Measurements from ENCODE around the gene GALR2.

DNA sequence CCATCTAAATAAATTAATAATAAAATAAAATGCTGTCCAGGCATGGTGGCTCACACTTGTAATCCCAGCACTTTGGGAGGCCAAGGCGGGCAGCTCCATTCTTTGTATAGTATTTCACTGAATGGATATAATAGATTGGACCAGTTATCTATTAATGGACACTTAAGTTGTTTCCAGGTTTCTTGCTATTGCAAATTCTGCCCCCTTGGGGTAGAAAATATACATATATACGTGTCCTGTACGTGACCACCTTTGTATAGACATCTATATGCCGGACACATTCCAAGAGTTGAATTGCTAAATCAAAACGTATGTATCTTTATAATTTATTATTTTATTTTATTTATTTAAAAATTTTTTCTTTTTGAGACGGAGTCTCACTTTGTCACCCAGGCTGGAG is 32.9 kb downstream of the GALR2 start:
- TF ChIP-seq CTCF (IDR thresholded peaks at IDR 0.05), result no peak
- TF ChIP-seq REST (IDR thresholded peaks at IDR 0.05; ENCODE audit: insufficient read depth in 1 of 2, low read depth in 2 of 2, low read length in 1 of 2), result no peak
- no peak for TF ChIP-seq TCF7L2 (IDR thresholded peaks at IDR 0.05; ENCODE audit: low read depth, low read length)
- no peak for TF ChIP-seq SIN3A (IDR thresholded peaks at IDR 0.05; ENCODE audit: borderline replicate concordance, insufficient read depth, low read depth, low read length)
- TF ChIP-seq POLR2AphosphoS5 (IDR thresholded peaks at IDR 0.05; ENCODE audit: low read depth, low read length), result no peak

All from Panc1 (cell line).